ENCODE results near the gene SEC62.
A peak's percentile ranks its signal among the peaks of the same experiment; 100 is the strongest.

Gene SEC62

GRCh38 chr3:169939320-169939719 is 27.3 kb upstream of the SEC62 start:
- no peak overlapping the region for H3K4me3 ChIP-seq (ENCODE audit: low read depth, low read length)
- TF ChIP-seq CTCF (conservative IDR thresholded peaks at IDR 0.05; ENCODE audit: low read depth, low read length) = no peak
- DNase-seq (ENCODE audit: low read depth) = no peak

- no peak overlapping the region for H3K4me3 ChIP-seq (ENCODE audit: low read depth, low read length)
- no peak for TF ChIP-seq CTCF (conservative IDR thresholded peaks at IDR 0.05; ENCODE audit: low read depth, low read length)
- no peak for DNase-seq (ENCODE audit: low read depth)
These were observed 26.9 kb upstream of the SEC62 start for GRCh38 chr3:169939751-169940150.

GRCh38 chr3:169940470-169941181 is 26.0 kb upstream of the SEC62 start:
- no peak overlapping the region for H3K4me3 ChIP-seq (ENCODE audit: low read depth, low read length)
- no peak for DNase-seq (ENCODE audit: low read depth)
- TF ChIP-seq CTCF (conservative IDR thresholded peaks at IDR 0.05; ENCODE audit: low read depth, low read length) = no peak

GRCh38 chr3:169945313-169945712 is 21.3 kb upstream of the SEC62 start:
- no peak overlapping the region for H3K4me3 ChIP-seq (ENCODE audit: low read depth, low read length)
- DNase-seq (ENCODE audit: low read depth) = peak; percentile 24
- TF ChIP-seq CTCF (conservative IDR thresholded peaks at IDR 0.05; ENCODE audit: low read depth, low read length) = no peak

GRCh38 chr3:169946336-169946735 is 20.3 kb upstream of the SEC62 start:
- DNase-seq (ENCODE audit: low read depth) = no peak
- no peak for TF ChIP-seq CTCF (conservative IDR thresholded peaks at IDR 0.05; ENCODE audit: low read depth, low read length)
- H3K4me3 ChIP-seq (ENCODE audit: low read depth, low read length) = no peak overlapping the region

GRCh38 chr3:169948559-169949448 is 17.8 kb upstream of the SEC62 start:
- no peak overlapping the region for H3K4me3 ChIP-seq (ENCODE audit: low read depth, low read length)

More at GRCh38 chr3:169948559-169949448, 17.8 kb upstream of the SEC62 start:
- DNase-seq (ENCODE audit: low read depth) = no peak
- TF ChIP-seq CTCF (conservative IDR thresholded peaks at IDR 0.05; ENCODE audit: low read depth, low read length) = no peak

Measured in choroid plexus epithelial cell (primary cell).